Gastrocnemius medialis (tissue), 4 donors: ENCODE results near the gene S1PR5. TPM values are rescaled to one million over a fixed set of nuclear protein-coding genes. Genes with fewer than 3 reads are reported as not detected.
A peak's percentile ranks its signal among the peaks of the same experiment; 100 is the strongest.

Experiments
- ATAC-seq, 2 donors: fragments of 150-250 bp; one replicate each; pipeline ENCODE4 v1.9.1; 2016
- DNase-seq, 2 donors: peaks; one replicate each; pipeline ENCODE4 v3.0.0-alpha.2; 2019
- H3K27ac ChIP-seq, 4 donors: fragments of 200-600 bp; sonication (generic); 1 replicate in 1 of 4; 2 replicates in 3 of 4; pipeline ENCODE4 v1.5.1; 2016 to 2018; ENCODE audit warnings: mild to moderate bottlenecking in 2 of 4, moderate library complexity in 1 of 4
- H3K27me3 ChIP-seq, 3 donors: fragments of 200-600 bp; sonication (generic) in 2 of 3; 1 replicate in 1 of 3; 2 replicates in 2 of 3; pipeline versions ENCODE4 v1.5.1 to v1.6.0; 2016 to 2019; ENCODE audit warnings: mild to moderate bottlenecking in 1 of 3, moderate library complexity in 1 of 3
- H3K36me3 ChIP-seq, 2 donors: fragments of 200-600 bp; sonication (generic) in 1 of 2; one replicate each; pipeline ENCODE4 v1.5.1; 2017 to 2018
- H3K4me1 ChIP-seq, 2 donors: fragments of 200-600 bp; sonication (generic) in 1 of 2; one replicate each; pipeline ENCODE4 v1.5.1; 2016 to 2017; ENCODE audit warnings: mild to moderate bottlenecking in 2 of 2
- H3K4me3 ChIP-seq, 4 donors: fragments of 200-600 bp; sonication (generic) in 3 of 4; 1 replicate in 1 of 4; 2 replicates in 3 of 4; pipeline ENCODE4 v1.5.1; 2016 to 2019; ENCODE audit warnings: mild to moderate bottlenecking in 2 of 4
- H3K9me3 ChIP-seq, 3 donors: fragments of 200-600 bp; sonication (generic) in 2 of 3; 1 replicate in 1 of 3; 2 replicates in 2 of 3; pipeline ENCODE4 v1.5.1; 2016 to 2019
- CTCF ChIP-seq, 5 experiments: fragments of 450-650 bp in 3 of 5; fragments of 200-600 bp in 2 of 5; sonication (generic) in 2 of 5; IDR thresholded peaks in 4 of 5; conservative IDR thresholded peaks in 1 of 5; 1 replicate in 4 of 5; 2 replicates in 1 of 5; pipeline ENCODE4 v1.5.1; 2016 to 2019; ENCODE audit warnings: antibody characterized with exemption in 5 of 5, mild to moderate bottlenecking in 3 of 5, moderate library complexity in 3 of 5
- POLR2A ChIP-seq, 2 donors: fragments of 450-650 bp; IDR thresholded peaks; one replicate each; pipeline ENCODE4 v1.6.1; 2017; ENCODE audit warnings: antibody characterized with exemption in 2 of 2, mild to moderate bottlenecking in 2 of 2, moderate library complexity in 2 of 2
- in situ Hi-C, 4 donors: fragments of 200-750 bp; cut with MboI; loops; one replicate each; pipeline versions ENCODE4 v1.15.0 to v1.8.0; 2017; ENCODE audit warnings: low sequenced_read_pairs in 4 of 4
- intact Hi-C: fragments of 100-400 bp; cut with DNase I; formaldehyde crosslinking; loops from one replicate; pipeline ENCODE4 v1.15.1; 2023; ENCODE audit warnings: low total_unique reads
- total RNA-seq, 4 donors: library from RNA; depleted of rRNA; stranded (reverse); fragments of >200 nt; gene quantifications; one replicate each; pipeline versions ENCODE4 v1.1.0 to v1.2.3, GENCODE V29; 2016

S1PR5 gene
- total RNA-seq, 4 donors from 2014 or later = not detected

GRCh38 chr19:10491472-10492047 is 25.7 kb downstream of the S1PR5 start:
- Histone ChIP-seq H3K36me3 (peaks cover 4 to 85% of the 10 kb centered on the region in 2 donors), H3K4me3 (no peak overlapping the region), H3K9me3 (no peaks in the 10 kb centered on the region), H3K27me3 (no peaks in the 10 kb centered on the region), H3K4me1 (peaks cover 8 to 20% of the 10 kb centered on the region in 2 donors), H3K27ac (peak overlapping the region in 1 of 4 donors; percentile 31)
- intact Hi-C loops (no loop called here), in situ Hi-C loops (no loop called here)
- ATAC-seq (no peak), DNase-seq (no peak)
- no peak for TF ChIP-seq CTCF (IDR thresholded peaks at IDR 0.05 in 4 of 5, conservative IDR thresholded peaks at IDR 0.05 in 1 of 5)
- no peak for TF ChIP-seq POLR2A (IDR thresholded peaks at IDR 0.05)

GRCh38 chr19:10486551-10486950 is 30.7 kb downstream of the S1PR5 start:
- TF ChIP-seq CTCF (IDR thresholded peaks at IDR 0.05 in 4 of 5, conservative IDR thresholded peaks at IDR 0.05 in 1 of 5) (no peak), POLR2A (IDR thresholded peaks at IDR 0.05) (no peak)
- in situ Hi-C loops (loop anchor here in 1 of 4 donors (10.0 kb wide), 1 partner anchor 58 kb away; the partner anchor contains the start of gene ATG4D), intact Hi-C loops (no loop called here)
- ATAC-seq (no peak), DNase-seq (no peak)
- Histone ChIP-seq H3K4me1 (peaks cover 5 to 10% of the 10 kb centered on the region in 2 donors), H3K27ac (peak overlapping the region in 1 of 4 donors; percentile 27), H3K36me3 (peaks cover 2 to 74% of the 10 kb centered on the region in 2 donors), H3K4me3 (no peak overlapping the region), H3K27me3 (no peaks in the 10 kb centered on the region), H3K9me3 (no peaks in the 10 kb centered on the region)

DNA sequence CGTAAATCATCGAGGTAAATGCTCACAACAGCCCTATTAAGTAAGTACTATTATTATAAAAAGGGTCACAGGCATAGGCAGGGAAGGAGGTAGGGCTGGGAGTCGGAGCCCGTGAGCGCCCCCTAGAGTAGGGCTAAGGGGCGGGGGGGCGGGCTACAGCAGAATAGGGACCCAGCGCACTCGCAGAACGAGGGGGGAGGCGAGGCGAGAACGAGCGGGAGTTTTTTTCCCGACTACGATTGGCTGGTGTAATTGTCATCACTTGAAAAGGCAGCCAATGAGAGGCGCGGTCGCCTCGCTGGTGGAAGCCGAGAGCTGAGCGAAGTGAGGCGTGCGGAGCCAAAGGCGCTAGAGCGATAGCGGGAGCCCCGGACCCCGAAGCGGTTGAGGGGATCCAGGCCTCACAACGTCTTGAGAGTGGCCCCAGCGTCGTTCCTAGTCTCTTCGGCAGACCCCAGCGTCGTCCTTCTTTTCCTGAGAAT is 38.3 kb downstream of the S1PR5 start:
- Histone ChIP-seq H3K4me3 (peak overlapping the region; percentile 53 to 70 (median 58)), H3K27me3 (no peaks in the 10 kb centered on the region), H3K9me3 (no peaks in the 10 kb centered on the region), H3K27ac (peak overlapping the region; percentile 46 to 63 (median 60)), H3K36me3 (no peaks in the 10 kb centered on the region), H3K4me1 (peaks cover 5 to 11% of the 10 kb centered on the region in 2 donors)
- ATAC-seq (peak; percentile 99 to 100), DNase-seq (peak; percentile 85 to 94)
- in situ Hi-C loops (loop anchor here in 1 of 4 donors (10.0 kb wide), 1 partner anchor 64 kb away; no protein-coding TSS in a partner anchor), intact Hi-C loops (loop anchor here (1.0 to 2.0 kb wide), 2 partner anchors 46 to 76 kb away; partner anchors contain the start of gene CDC37)
- TF ChIP-seq POLR2A (IDR thresholded peaks at IDR 0.05) (peak; percentile 48 to 51), CTCF (IDR thresholded peaks at IDR 0.05 in 4 of 5, conservative IDR thresholded peaks at IDR 0.05 in 1 of 5) (peak in 4 of 5 experiments; percentile 34 to 93 (median 64))

DNA sequence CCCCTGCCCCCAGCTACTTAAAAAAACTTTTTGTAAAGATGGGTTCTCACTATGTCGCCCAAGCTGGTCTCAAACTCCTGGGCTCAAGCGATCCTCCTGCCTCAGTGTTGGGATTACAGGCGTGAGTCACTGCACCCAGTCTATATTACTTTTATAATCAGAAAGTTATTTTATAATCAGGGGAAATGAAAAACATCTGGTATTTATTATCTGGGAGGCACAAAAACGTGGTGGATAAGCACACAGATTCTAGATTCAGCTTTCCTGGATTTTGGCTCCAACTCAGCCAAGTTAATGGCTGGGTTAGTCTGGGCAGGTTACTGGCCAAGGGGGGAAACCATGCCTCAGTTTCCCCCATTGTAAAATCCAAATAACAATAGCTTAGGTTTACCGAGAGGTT is 38.8 kb downstream of the S1PR5 start:
- Histone ChIP-seq H3K9me3 (no peaks in the 10 kb centered on the region), H3K27ac (peak overlapping the region in 3 of 4 donors; percentile 35 to 60 (median 46)), H3K4me3 (peak overlapping the region; percentile 53 to 70 (median 58)), H3K36me3 (no peaks in the 10 kb centered on the region), H3K4me1 (peaks cover 5 to 11% of the 10 kb centered on the region in 2 donors), H3K27me3 (no peaks in the 10 kb centered on the region)
- ATAC-seq (no peak), DNase-seq (no peak)
- TF ChIP-seq POLR2A (IDR thresholded peaks at IDR 0.05) = no peak
- TF ChIP-seq CTCF (IDR thresholded peaks at IDR 0.05 in 4 of 5, conservative IDR thresholded peaks at IDR 0.05 in 1 of 5) = no peak
- in situ Hi-C loops (loop anchor here in 1 of 4 donors (10.0 kb wide), 1 partner anchor 64 kb away; no protein-coding TSS in a partner anchor), intact Hi-C loops (loop anchor here (2.0 kb wide), 1 partner anchor 46 kb away; no protein-coding TSS in a partner anchor)
